HCT116 (cell line): ENCODE measurements around the gene DOK1. TPM values are rescaled to one million over a fixed set of nuclear protein-coding genes. Genes with fewer than 3 reads are reported as not detected.

Experiments used
- ATAC-seq: fragments of 200-7000 bp; cut with Tn5 transposase; 2 replicates; pipeline ENCODE4 v1.9.1; 2020; ENCODE audit warnings: mild to moderate bottlenecking, moderate library complexity
- BruUV-seq: library from RNA; stranded (reverse); fragments of 400-500 nt; replicated peaks from 2 replicates; lab custom pipeline; 2021; lab: Mats Ljungman, UMichigan
- CTCF ChIA-PET: fragments of 300-600 bp; sonication (Branson Sonifier 250); formaldehyde crosslinking; loops from one replicate; lab custom pipeline; 2021; ENCODE audit warnings: antibody characterized with exemption; lab: Charles Lee
- POLR2A ChIA-PET: fragments of 300-600, 350-600 bp; sonication (Branson Sonifier 250); formaldehyde crosslinking; loops from one replicate; lab custom pipeline; 2021; ENCODE audit warnings: antibody characterized with exemption; lab: Charles Lee
- RAD21 ChIA-PET, 2 experiments: fragments of 300-600 bp; sonication (Branson Sonifier 250); formaldehyde crosslinking; loops; one replicate each; lab custom pipeline; 2023; ENCODE audit warnings: low total read pairs in 2 of 2; ENCODE audit not compliant: uncharacterized antibody in 2 of 2, unreplicated experiment in 2 of 2, low non-redundant PET in 1 of 2; lab: Charles Lee
- DNase-seq: peaks from one replicate; pipeline ENCODE4 v3.0.0-alpha.2; 2010; ENCODE audit warnings: low read depth, low spot score
- H2AFZ ChIP-seq: fragments of 200-600 bp; shearing (Covaris generic), sonication (generic); 2 replicates; pipeline ENCODE4 v1.6.1; 2017; ENCODE audit warnings: low read depth, mixed run types, mixed read lengths, antibody characterized with exemption, low read length; ENCODE audit not compliant: poor library complexity, severe bottlenecking
- H3K27ac ChIP-seq: 2 replicates; pipeline ENCODE4 v1.5.1; 2012; ENCODE audit warnings: low read depth, low read length
- H3K27me3 ChIP-seq: fragments of 200-600 bp; sonication (generic); 2 replicates; pipeline ENCODE4 v1.6.1; 2016; ENCODE audit warnings: mixed run types, low read length, mixed read lengths; ENCODE audit not compliant: insufficient read depth
- H3K36me3 ChIP-seq, 2 experiments: fragments of 200-500 bp in 1 of 2; fragments of 200-600 bp in 1 of 2; sonication (Bioruptor generic) in 1 of 2; sonication (generic) in 1 of 2; 2 replicates each; pipeline versions ENCODE4 v1.5.1 to v1.6.1; 2014 to 2016; ENCODE audit warnings: low read length in 2 of 2, inconsistent platforms in 1 of 2, mixed read lengths in 1 of 2, mixed run types in 1 of 2; ENCODE audit not compliant: insufficient read depth in 2 of 2, control insufficient read depth in 1 of 2
- H3K4me1 ChIP-seq, 2 experiments: fragments of 200-600 bp in 1 of 2; sonication (generic) in 1 of 2; 2 replicates each; pipeline versions ENCODE4 v1.5.1 to v1.6.1; 2012 to 2017; ENCODE audit warnings: low read length in 2 of 2, inconsistent platforms in 1 of 2, mild to moderate bottlenecking in 1 of 2, mixed read lengths in 1 of 2, mixed run types in 1 of 2, moderate library complexity in 1 of 2; ENCODE audit not compliant: insufficient read depth in 2 of 2, control insufficient read depth in 1 of 2
- H3K4me2 ChIP-seq: fragments of 200-600 bp; sonication (generic); 2 replicates; pipeline ENCODE4 v1.6.1; 2017; ENCODE audit warnings: mixed run types, low read length, mixed read lengths
- H3K4me3 ChIP-seq, 2 experiments: fragments of 200-600 bp in 1 of 2; sonication (generic) in 1 of 2; replicated peaks in 1 of 2; 2 replicates each; pipeline ENCODE4 v1.5.1; 2011 to 2016; ENCODE audit warnings: low read length in 2 of 2, control low read depth in 1 of 2, low read depth in 1 of 2, mild to moderate bottlenecking in 1 of 2, mixed read lengths in 1 of 2, mixed run types in 1 of 2
- H3K79me2 ChIP-seq: fragments of 200-600 bp; sonication (generic); 2 replicates; pipeline ENCODE4 v1.6.1; 2017; ENCODE audit warnings: mild to moderate bottlenecking, mixed run types, low read length, moderate library complexity, mixed read lengths; ENCODE audit not compliant: insufficient read depth
- H3K9ac ChIP-seq: fragments of 200-600 bp; sonication (generic); 2 replicates; pipeline ENCODE4 v1.6.1; 2016; ENCODE audit warnings: low read length, mixed read lengths
- H3K9me2 ChIP-seq: fragments of 200-600 bp; sonication (generic), shearing (Covaris generic); 2 replicates; pipeline ENCODE4 v1.6.1; 2017; ENCODE audit warnings: mixed run types, mild to moderate bottlenecking, moderate library complexity; ENCODE audit not compliant: insufficient read depth
- H3K9me3 ChIP-seq, 2 experiments: fragments of 200-500 bp in 1 of 2; fragments of 200-600 bp in 1 of 2; sonication (Bioruptor generic) in 1 of 2; sonication (generic) in 1 of 2; 2 replicates each; pipeline ENCODE4 v1.6.1; 2014 to 2017; ENCODE audit warnings: low read length in 2 of 2, mixed read lengths in 2 of 2, inconsistent platforms in 1 of 2, low read depth in 1 of 2, mild to moderate bottlenecking in 1 of 2, mixed run types in 1 of 2, moderate library complexity in 1 of 2; ENCODE audit not compliant: control insufficient read depth in 1 of 2, insufficient read depth in 1 of 2
- H4K20me1 ChIP-seq: fragments of 200-600 bp; sonication (generic), shearing (Covaris generic); 2 replicates; pipeline ENCODE4 v1.6.1; 2017; ENCODE audit warnings: mixed run types, mild to moderate bottlenecking, moderate library complexity; ENCODE audit not compliant: insufficient read depth
- EZH2 ChIP-seq: fragments of 200-600 bp; sonication (generic); IDR thresholded peaks from 2 replicates; pipeline ENCODE4 v1.6.1; 2017; ENCODE audit warnings: antibody characterized with exemption, mixed run types
- MAX ChIP-seq: IDR thresholded peaks from 2 replicates; pipeline ENCODE4 v1.6.1; 2012
- RAD21 ChIP-seq: IDR thresholded peaks from 2 replicates; pipeline ENCODE4 v1.6.1; 2012; ENCODE audit warnings: low read depth, mild to moderate bottlenecking
- REST ChIP-seq: IDR thresholded peaks from 2 replicates; pipeline ENCODE4 v1.6.1; 2012; ENCODE audit warnings: low read depth
- ZNF274 ChIP-seq: fragments of 200-500 bp; sonication (Bioruptor generic); IDR thresholded peaks from 2 replicates; pipeline ENCODE4 v1.6.1; 2014; ENCODE audit warnings: mild to moderate bottlenecking, low read depth, low read length, inconsistent platforms
- intact Hi-C: fragments of 100-400 bp; cut with micrococcal nuclease; formaldehyde crosslinking; loops from 2 replicates; pipeline ENCODE4 v1.10.0; 2022
- total RNA-seq: library from RNA; stranded (reverse); gene quantifications from one replicate; pipeline ENCODE4 v1.2.1, GENCODE V29; 2021; ENCODE audit not compliant: unreplicated experiment
- TF ChIP-seq, protein P1 (sequence below), 3 experiments: fragments of 200-600 bp in 1 of 3; sonication (generic) in 1 of 3; IDR thresholded peaks in 2 of 3; conservative IDR thresholded peaks in 1 of 3; 2 replicates each; pipeline ENCODE4 v1.5.1; 2012 to 2017; ENCODE audit warnings: low read depth in 2 of 3, low read length in 2 of 3, antibody characterized with exemption in 1 of 3, borderline replicate concordance in 1 of 3, control low read depth in 1 of 3, mild to moderate bottlenecking in 1 of 3, mixed read lengths in 1 of 3, mixed run types in 1 of 3, moderate library complexity in 1 of 3; ENCODE audit not compliant: insufficient read depth in 1 of 3

The DOK1 gene
- total RNA-seq, 1 experiment from 2014 or later: 18.8 TPM

GRCh38 chr2:74544634-74545033, 9.9 kb upstream of the DOK1 start:
- Histone ChIP-seq H3K4me1 (peaks cover 4 to 16% of the 10 kb centered on the region in 2 experiments; a peak in 3 of 4 replicates), H3K9me2 (no peaks in the 10 kb centered on the region), H3K4me2 (no peak overlapping the region), H3K9ac (no peak overlapping the region), H2AFZ (no peak overlapping the region), H3K36me3 (no peaks in the 10 kb centered on the region), H3K27ac (no peak overlapping the region), H3K4me3 (no peak overlapping the region), H3K79me2 (peaks cover 4% of the 10 kb centered on the region; the same call in 1 of the 2 replicates), H3K27me3 (no peaks in the 10 kb centered on the region), H3K9me3 (no peaks in the 10 kb centered on the region), H4K20me1 (no peaks in the 10 kb centered on the region)
- DNase-seq (no peak), ATAC-seq (no peak)
- TF ChIP-seq REST: no peak
- TF ChIP-seq, protein P1, sequence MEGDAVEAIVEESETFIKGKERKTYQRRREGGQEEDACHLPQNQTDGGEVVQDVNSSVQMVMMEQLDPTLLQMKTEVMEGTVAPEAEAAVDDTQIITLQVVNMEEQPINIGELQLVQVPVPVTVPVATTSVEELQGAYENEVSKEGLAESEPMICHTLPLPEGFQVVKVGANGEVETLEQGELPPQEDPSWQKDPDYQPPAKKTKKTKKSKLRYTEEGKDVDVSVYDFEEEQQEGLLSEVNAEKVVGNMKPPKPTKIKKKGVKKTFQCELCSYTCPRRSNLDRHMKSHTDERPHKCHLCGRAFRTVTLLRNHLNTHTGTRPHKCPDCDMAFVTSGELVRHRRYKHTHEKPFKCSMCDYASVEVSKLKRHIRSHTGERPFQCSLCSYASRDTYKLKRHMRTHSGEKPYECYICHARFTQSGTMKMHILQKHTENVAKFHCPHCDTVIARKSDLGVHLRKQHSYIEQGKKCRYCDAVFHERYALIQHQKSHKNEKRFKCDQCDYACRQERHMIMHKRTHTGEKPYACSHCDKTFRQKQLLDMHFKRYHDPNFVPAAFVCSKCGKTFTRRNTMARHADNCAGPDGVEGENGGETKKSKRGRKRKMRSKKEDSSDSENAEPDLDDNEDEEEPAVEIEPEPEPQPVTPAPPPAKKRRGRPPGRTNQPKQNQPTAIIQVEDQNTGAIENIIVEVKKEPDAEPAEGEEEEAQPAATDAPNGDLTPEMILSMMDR (IDR thresholded peaks at IDR 0.05 in 2 of 3, conservative IDR thresholded peaks at IDR 0.05 in 1 of 3; ENCODE audit: borderline replicate concordance in 1 of 3, insufficient read depth in 1 of 3, low read depth in 2 of 3, low read length in 2 of 3): peak in 2 of 3 experiments; percentile 49; a peak in 5 of 6 replicates
- TF ChIP-seq MAX: no peak
- peak; percentile 68 for TF ChIP-seq RAD21
- TF ChIP-seq ZNF274: no peak
- TF ChIP-seq EZH2: no peak
- POLR2A ChIA-PET: no interaction called here
- RAD21 ChIA-PET: no interaction called here
- BruUV-seq: no TSS peak
- CTCF ChIA-PET: interaction anchor here (0.9 to 1.8 kb wide), 3 partner anchors 13 to 62 kb away, joined by 5 to 6 read pairs (median 5); partner anchors contain the start of genes AUP1, CCDC142, HTRA2 and TTC31
- intact Hi-C loops: loop anchor here (1.0 kb wide), 1 partner anchor 61 kb away; the partner anchor contains the start of gene TTC31
